Stimulated activated naive CD8-positive, alpha-beta T cell treated with anti-CD3 and anti-CD28 coated beads, Interleukin-15, amount 100 ng/mL, for 72 hours (primary cell): ENCODE data around the gene CYP4B1.
"Not testable (repeated sequence)": the region's sequence is repeated elsewhere in the genome, so short reads cannot be mapped to it uniquely, and the experiment has no call there.

Experiments
- ATAC-seq: fragments of 150-1000 bp; cut with Tn5 transposase; 2 replicates; pipeline ENCODE4 v1.10.0; 2021; ENCODE audit warnings: mild to moderate bottlenecking, moderate library complexity
- DNase-seq, 2 donors: peaks; one replicate each; pipeline ENCODE4 v3.0.0; 2021 to 2022
- H3K27ac Mint-ChIP-seq, 2 donors: one replicate each; pipeline ENCODE4 v1.8.0; 2022; ENCODE audit warnings: mild to moderate bottlenecking in 2 of 2, mixed read lengths in 2 of 2, moderate library complexity in 2 of 2
- H3K27me3 Mint-ChIP-seq: one replicate; pipeline ENCODE4 v1.8.0; 2022; ENCODE audit warnings: mixed read lengths
- H3K4me1 Mint-ChIP-seq: one replicate; pipeline ENCODE4 v1.8.0; 2022; ENCODE audit warnings: mild to moderate bottlenecking, mixed read lengths
- H3K4me3 Mint-ChIP-seq, 2 donors: one replicate each; pipeline ENCODE4 v1.8.0; 2022; ENCODE audit warnings: mild to moderate bottlenecking in 2 of 2, mixed read lengths in 2 of 2, moderate library complexity in 1 of 2
- H3K9me3 Mint-ChIP-seq, 2 donors: one replicate each; pipeline ENCODE4 v1.8.0; 2022; ENCODE audit warnings: mixed read lengths in 2 of 2

The CYP4B1 gene

GRCh38 chr1:46772571-46772970 is 26.3 kb upstream of the CYP4B1 start:
- Mint-ChIP-seq H3K4me1 (no peaks in the 10 kb centered on the region), H3K4me3 (no peak overlapping the region), H3K27ac (no peak overlapping the region), H3K27me3 (peaks cover 11% of the 10 kb centered on the region), H3K9me3 (peaks cover 33 to 47% of the 10 kb centered on the region in 2 donors)
- ATAC-seq (no peak), DNase-seq (no peak)

- Mint-ChIP-seq H3K27ac (peak overlapping the region in 1 of 2 donors; percentile 63), H3K27me3 (no peaks in the 10 kb centered on the region), H3K4me3 (no peak overlapping the region), H3K4me1 (no peaks in the 10 kb centered on the region), H3K9me3 (peaks cover 27 to 38% of the 10 kb centered on the region in 2 donors)
- DNase-seq: no peak
- ATAC-seq: no peak
These were observed 24.5 kb upstream of the CYP4B1 start for GRCh38 chr1:46774297-46774696.

- not testable (repeated sequence) for H3K27ac Mint-ChIP-seq, H3K27me3 Mint-ChIP-seq, H3K4me3 Mint-ChIP-seq, H3K4me1 Mint-ChIP-seq, ATAC-seq, DNase-seq
- H3K9me3 Mint-ChIP-seq: peaks cover 9 to 19% of the 10 kb centered on the region in 2 donors
These were observed 20.4 kb upstream of the CYP4B1 start for GRCh38 chr1:46778456-46778855.

- peaks cover 27% of the 10 kb centered on the region for H3K27me3 Mint-ChIP-seq
- no peak for ATAC-seq
- peaks cover 7% of the 10 kb centered on the region for H3K4me1 Mint-ChIP-seq
These were observed 14.2 kb upstream of the CYP4B1 start for GRCh38 chr1:46784666-46785065.

GRCh38 chr1:46788634-46789033 is 10.2 kb upstream of the CYP4B1 start:
- ATAC-seq, H3K4me3 Mint-ChIP-seq, H3K4me1 Mint-ChIP-seq, DNase-seq, H3K27ac Mint-ChIP-seq, H3K9me3 Mint-ChIP-seq: not testable (repeated sequence)
- peaks cover 26% of the 10 kb centered on the region for H3K27me3 Mint-ChIP-seq

More at GRCh38 chr1:46784666-46785065, 14.2 kb upstream of the CYP4B1 start:
- Mint-ChIP-seq H3K4me3 (no peak overlapping the region), H3K27ac (no peak overlapping the region), H3K9me3 (peaks cover 11 to 19% of the 10 kb centered on the region in 2 donors)
- DNase-seq: no peak

GRCh38 chr1:46790446-46791101 is 8.3 kb upstream of the CYP4B1 start:
- Mint-ChIP-seq H3K27ac (no peak overlapping the region), H3K9me3 (no peaks in the 10 kb centered on the region), H3K27me3 (peaks cover 23% of the 10 kb centered on the region), H3K4me1 (no peaks in the 10 kb centered on the region), H3K4me3 (no peak overlapping the region)
- ATAC-seq (no peak), DNase-seq (no peak)

GRCh38 chr1:46793126-46793525 is 5.7 kb upstream of the CYP4B1 start:
- no peak overlapping the region for H3K4me3 Mint-ChIP-seq
- no peak for ATAC-seq
- DNase-seq: no peak
- H3K27ac Mint-ChIP-seq: no peak overlapping the region
- no peaks in the 10 kb centered on the region for H3K4me1 Mint-ChIP-seq
- peaks cover 35% of the 10 kb centered on the region for H3K27me3 Mint-ChIP-seq
- H3K9me3 Mint-ChIP-seq: no peaks in the 10 kb centered on the region

- H3K4me3 Mint-ChIP-seq: no peak overlapping the region
- H3K9me3 Mint-ChIP-seq: no peaks in the 10 kb centered on the region
- no peaks in the 10 kb centered on the region for H3K4me1 Mint-ChIP-seq
- no peak for ATAC-seq
- no peak overlapping the region for H3K27ac Mint-ChIP-seq
- no peak for DNase-seq
- peaks cover 32% of the 10 kb centered on the region for H3K27me3 Mint-ChIP-seq
These were observed 963 bp upstream of the CYP4B1 start for GRCh38 chr1:46797696-46798470.

- no peaks in the 10 kb centered on the region for H3K4me1 Mint-ChIP-seq
- no peaks in the 10 kb centered on the region for H3K9me3 Mint-ChIP-seq
- ATAC-seq: no peak
- no peak overlapping the region for H3K4me3 Mint-ChIP-seq
- H3K27ac Mint-ChIP-seq: peak overlapping the region in 1 of 2 donors; percentile 32
- no peak for DNase-seq
- peaks cover 38% of the 10 kb centered on the region for H3K27me3 Mint-ChIP-seq
These were observed 1.9 kb downstream of the CYP4B1 start for GRCh38 chr1:46800742-46801141.

GRCh38 chr1:46801323-46802055 is 2.6 kb downstream of the CYP4B1 start:
- H3K9me3 Mint-ChIP-seq: no peaks in the 10 kb centered on the region
- no peak for ATAC-seq
- H3K4me3 Mint-ChIP-seq: no peak overlapping the region
- peaks cover 35% of the 10 kb centered on the region for H3K27me3 Mint-ChIP-seq
- no peak overlapping the region for H3K27ac Mint-ChIP-seq
- H3K4me1 Mint-ChIP-seq: no peaks in the 10 kb centered on the region
- no peak for DNase-seq

GRCh38 chr1:46802081-46802480 is 3.2 kb downstream of the CYP4B1 start:
- no peak overlapping the region for H3K27ac Mint-ChIP-seq
- H3K4me3 Mint-ChIP-seq: no peak overlapping the region
- H3K27me3 Mint-ChIP-seq: peaks cover 29% of the 10 kb centered on the region
- no peaks in the 10 kb centered on the region for H3K4me1 Mint-ChIP-seq
- H3K9me3 Mint-ChIP-seq: no peaks in the 10 kb centered on the region
- no peak for DNase-seq
- ATAC-seq: no peak

GRCh38 chr1:46802901-46803574 is 4.2 kb downstream of the CYP4B1 start:
- H3K9me3 Mint-ChIP-seq: no peaks in the 10 kb centered on the region
- ATAC-seq (no peak), DNase-seq (no peak)
- no peaks in the 10 kb centered on the region for H3K4me1 Mint-ChIP-seq
- no peak overlapping the region for H3K27ac Mint-ChIP-seq
- H3K27me3 Mint-ChIP-seq: peaks cover 19% of the 10 kb centered on the region
- no peak overlapping the region for H3K4me3 Mint-ChIP-seq

GRCh38 chr1:46804027-46804889 is 5.4 kb downstream of the CYP4B1 start:
- no peaks in the 10 kb centered on the region for H3K9me3 Mint-ChIP-seq
- no peak overlapping the region for H3K27ac Mint-ChIP-seq
- DNase-seq: no peak

GRCh38 chr1:46804926-46805325 is 6.1 kb downstream of the CYP4B1 start:
- Mint-ChIP-seq H3K4me3 (no peak overlapping the region), H3K27ac (no peak overlapping the region), H3K9me3 (no peaks in the 10 kb centered on the region), H3K4me1 (no peaks in the 10 kb centered on the region), H3K27me3 (peaks cover 15% of the 10 kb centered on the region)
- ATAC-seq: no peak
- no peak for DNase-seq

More at GRCh38 chr1:46804027-46804889, 5.4 kb downstream of the CYP4B1 start:
- no peaks in the 10 kb centered on the region for H3K4me1 Mint-ChIP-seq
- ATAC-seq: no peak
- no peak overlapping the region for H3K4me3 Mint-ChIP-seq
- H3K27me3 Mint-ChIP-seq: peaks cover 15% of the 10 kb centered on the region

GRCh38 chr1:46805755-46806154 is 6.9 kb downstream of the CYP4B1 start:
- Mint-ChIP-seq H3K4me3 (no peak overlapping the region), H3K27me3 (peaks cover 8% of the 10 kb centered on the region), H3K27ac (peak overlapping the region in 1 of 2 donors; percentile 60), H3K4me1 (no peaks in the 10 kb centered on the region), H3K9me3 (no peaks in the 10 kb centered on the region)
- DNase-seq (no peak), ATAC-seq (no peak)
